Measurements from ENCODE around the gene PIWIL4. TPM values are rescaled to one million over a fixed set of nuclear protein-coding genes. Genes with fewer than 3 reads are reported as not detected.

PIWIL4 gene
- total RNA-seq, 1 experiment from 2014 or later = 7.7 TPM

GRCh38 chr11:94658888-94659287 lies 91.7 kb downstream of the PIWIL4 start:
- Mint-ChIP-seq H3K27ac (ENCODE audit: unreplicated experiment) (no peak overlapping the region), H3K27me3 (ENCODE audit: unreplicated experiment) (no peaks in the 10 kb centered on the region), H3K36me3 (ENCODE audit: insufficient read depth, unreplicated experiment) (no peaks in the 10 kb centered on the region), H3K4me1 (ENCODE audit: low read depth, unreplicated experiment) (peaks cover 15% of the 10 kb centered on the region), H3K4me3 (ENCODE audit: low read depth, unreplicated experiment) (no peak overlapping the region), H3K9me3 (ENCODE audit: low read depth, unreplicated experiment) (peaks cover 3% of the 10 kb centered on the region)
- intact Hi-C loops (cut with micrococcal nuclease; ENCODE audit: unreplicated experiment) = no loop called here
- no TSS peak for BruUV-seq (replicated peaks)
- DNase-seq = no peak
- no peak for TF ChIP-seq CTCF (IDR thresholded peaks at IDR 0.05; ENCODE audit: unreplicated experiment)
- CTCF ChIA-PET = no interaction called here

GRCh38 chr11:94661444-94661843 lies 94.3 kb downstream of the PIWIL4 start:
- H3K36me3 Mint-ChIP-seq (ENCODE audit: insufficient read depth, unreplicated experiment) = peaks cover 3% of the 10 kb centered on the region
- peaks cover 3% of the 10 kb centered on the region for H3K9me3 Mint-ChIP-seq (ENCODE audit: low read depth, unreplicated experiment)
- no peak for DNase-seq
- no peak overlapping the region for H3K4me3 Mint-ChIP-seq (ENCODE audit: low read depth, unreplicated experiment)
- H3K27me3 Mint-ChIP-seq (ENCODE audit: unreplicated experiment) = no peaks in the 10 kb centered on the region
- CTCF ChIA-PET = no interaction called here
- no peak for TF ChIP-seq CTCF (IDR thresholded peaks at IDR 0.05; ENCODE audit: unreplicated experiment)
- H3K4me1 Mint-ChIP-seq (ENCODE audit: low read depth, unreplicated experiment) = peaks cover 32% of the 10 kb centered on the region
- intact Hi-C loops (cut with micrococcal nuclease; ENCODE audit: unreplicated experiment) = loop anchor here (5.0 kb wide), 1 partner anchor 76 kb away; no protein-coding TSS in a partner anchor
- no TSS peak for BruUV-seq (replicated peaks)
- no peak overlapping the region for H3K27ac Mint-ChIP-seq (ENCODE audit: unreplicated experiment)

GRCh38 chr11:94662065-94662779 lies 95.1 kb downstream of the PIWIL4 start:
- CTCF ChIA-PET = no interaction called here
- Mint-ChIP-seq H3K27ac (ENCODE audit: unreplicated experiment) (no peak overlapping the region), H3K9me3 (ENCODE audit: low read depth, unreplicated experiment) (peaks cover under 1% of the 10 kb centered on the region), H3K27me3 (ENCODE audit: unreplicated experiment) (no peaks in the 10 kb centered on the region), H3K4me1 (ENCODE audit: low read depth, unreplicated experiment) (peaks cover 29% of the 10 kb centered on the region), H3K4me3 (ENCODE audit: low read depth, unreplicated experiment) (no peak overlapping the region), H3K36me3 (ENCODE audit: insufficient read depth, unreplicated experiment) (peaks cover 3% of the 10 kb centered on the region)
- TF ChIP-seq CTCF (IDR thresholded peaks at IDR 0.05; ENCODE audit: unreplicated experiment) = no peak
- no peak for DNase-seq
- no TSS peak for BruUV-seq (replicated peaks)
- intact Hi-C loops (cut with micrococcal nuclease; ENCODE audit: unreplicated experiment) = loop anchor here (5.0 kb wide), 1 partner anchor 75 kb away; no protein-coding TSS in a partner anchor

- H3K36me3 Mint-ChIP-seq (ENCODE audit: insufficient read depth, unreplicated experiment) = peaks cover 3% of the 10 kb centered on the region
- no peak for DNase-seq
- H3K27me3 Mint-ChIP-seq (ENCODE audit: unreplicated experiment) = no peaks in the 10 kb centered on the region
- H3K4me3 Mint-ChIP-seq (ENCODE audit: low read depth, unreplicated experiment) = no peak overlapping the region
- H3K27ac Mint-ChIP-seq (ENCODE audit: unreplicated experiment) = no peak overlapping the region
- CTCF ChIA-PET = no interaction called here
- BruUV-seq (replicated peaks) = no TSS peak
- no peaks in the 10 kb centered on the region for H3K9me3 Mint-ChIP-seq (ENCODE audit: low read depth, unreplicated experiment)
- H3K4me1 Mint-ChIP-seq (ENCODE audit: low read depth, unreplicated experiment) = peaks cover 26% of the 10 kb centered on the region
- TF ChIP-seq CTCF (IDR thresholded peaks at IDR 0.05; ENCODE audit: unreplicated experiment) = no peak
- intact Hi-C loops (cut with micrococcal nuclease; ENCODE audit: unreplicated experiment) = loop anchor here (5.0 kb wide), 1 partner anchor 74 kb away; no protein-coding TSS in a partner anchor
Measured at GRCh38 chr11:94662846-94663390, 95.8 kb downstream of the PIWIL4 start.

Data from Calu3 (cell line).